Neural cell (in vitro differentiated cells): ENCODE data around the gene PIK3CA.

Experiments used
- EP300 ChIP-seq: fragments of 450-650 bp; conservative IDR thresholded peaks from 2 replicates; pipeline ENCODE4 v1.6.1; 2014; ENCODE audit warnings: antibody characterized with exemption, mild to moderate bottlenecking, moderate library complexity; ENCODE audit not compliant: poor library complexity, severe bottlenecking
- EZH2 ChIP-seq: fragments of 200-600, 300-800 bp; shearing (Covaris generic), sonication (generic); IDR thresholded peaks from 2 replicates; pipeline ENCODE4 v1.6.1; 2014; ENCODE audit warnings: antibody characterized with exemption, low read length, borderline replicate concordance, mild to moderate bottlenecking; ENCODE audit not compliant: insufficient read depth, poor library complexity, severe bottlenecking
- MXI1 ChIP-seq: fragments of 450-650 bp; conservative IDR thresholded peaks from 2 replicates; pipeline ENCODE4 v1.6.1; 2014; ENCODE audit warnings: antibody characterized with exemption, mild to moderate bottlenecking; ENCODE audit not compliant: poor library complexity, severe bottlenecking
- POLR2AphosphoS5 ChIP-seq: IDR thresholded peaks from 2 replicates; pipeline ENCODE4 v1.6.1; 2012
- RAD21 ChIP-seq: fragments of 450-650 bp; conservative IDR thresholded peaks from 2 replicates; pipeline ENCODE4 v1.6.1; 2014; ENCODE audit warnings: antibody characterized with exemption, mild to moderate bottlenecking, moderate library complexity
- SMC3 ChIP-seq: fragments of 450-650 bp; conservative IDR thresholded peaks from 2 replicates; pipeline ENCODE4 v1.6.1; 2014; ENCODE audit warnings: antibody characterized with exemption, mild to moderate bottlenecking, moderate library complexity; ENCODE audit not compliant: poor library complexity
- TAF1 ChIP-seq: IDR thresholded peaks from 2 replicates; pipeline ENCODE4 v1.6.1; 2012; ENCODE audit warnings: low read depth
- TF ChIP-seq, protein P1 (sequence below): fragments of 450-650 bp; IDR thresholded peaks from 2 replicates; pipeline ENCODE4 v1.5.1; 2014; ENCODE audit warnings: antibody characterized with exemption, mild to moderate bottlenecking, moderate library complexity; ENCODE audit not compliant: poor library complexity, severe bottlenecking
- TF ChIP-seq, protein P2 (sequence below): IDR thresholded peaks from 2 replicates; pipeline ENCODE4 v1.6.1; 2012; ENCODE audit warnings: borderline replicate concordance

DNA sequence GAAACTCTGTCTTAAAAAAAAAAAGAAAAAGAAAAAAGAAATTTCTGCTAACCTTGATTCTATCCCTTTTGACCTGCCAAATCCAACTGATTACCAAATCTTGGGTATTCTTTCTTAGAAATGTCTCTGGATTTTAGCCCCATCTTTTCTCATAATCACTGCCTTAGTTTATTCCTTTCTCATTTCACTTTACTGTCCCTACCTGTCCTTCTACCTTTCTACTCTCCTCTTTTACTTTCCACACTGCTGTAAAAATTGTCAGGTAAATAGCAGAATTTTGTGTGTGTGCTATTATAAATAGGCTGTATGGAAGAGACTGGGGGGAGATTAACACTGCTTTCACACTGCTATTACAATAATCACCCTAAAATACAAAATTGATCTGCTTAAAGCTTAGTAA is 16.7 kb downstream of the PIK3CA start:
- TF ChIP-seq, protein P1, sequence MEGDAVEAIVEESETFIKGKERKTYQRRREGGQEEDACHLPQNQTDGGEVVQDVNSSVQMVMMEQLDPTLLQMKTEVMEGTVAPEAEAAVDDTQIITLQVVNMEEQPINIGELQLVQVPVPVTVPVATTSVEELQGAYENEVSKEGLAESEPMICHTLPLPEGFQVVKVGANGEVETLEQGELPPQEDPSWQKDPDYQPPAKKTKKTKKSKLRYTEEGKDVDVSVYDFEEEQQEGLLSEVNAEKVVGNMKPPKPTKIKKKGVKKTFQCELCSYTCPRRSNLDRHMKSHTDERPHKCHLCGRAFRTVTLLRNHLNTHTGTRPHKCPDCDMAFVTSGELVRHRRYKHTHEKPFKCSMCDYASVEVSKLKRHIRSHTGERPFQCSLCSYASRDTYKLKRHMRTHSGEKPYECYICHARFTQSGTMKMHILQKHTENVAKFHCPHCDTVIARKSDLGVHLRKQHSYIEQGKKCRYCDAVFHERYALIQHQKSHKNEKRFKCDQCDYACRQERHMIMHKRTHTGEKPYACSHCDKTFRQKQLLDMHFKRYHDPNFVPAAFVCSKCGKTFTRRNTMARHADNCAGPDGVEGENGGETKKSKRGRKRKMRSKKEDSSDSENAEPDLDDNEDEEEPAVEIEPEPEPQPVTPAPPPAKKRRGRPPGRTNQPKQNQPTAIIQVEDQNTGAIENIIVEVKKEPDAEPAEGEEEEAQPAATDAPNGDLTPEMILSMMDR: no peak
- TF ChIP-seq, protein P2, sequence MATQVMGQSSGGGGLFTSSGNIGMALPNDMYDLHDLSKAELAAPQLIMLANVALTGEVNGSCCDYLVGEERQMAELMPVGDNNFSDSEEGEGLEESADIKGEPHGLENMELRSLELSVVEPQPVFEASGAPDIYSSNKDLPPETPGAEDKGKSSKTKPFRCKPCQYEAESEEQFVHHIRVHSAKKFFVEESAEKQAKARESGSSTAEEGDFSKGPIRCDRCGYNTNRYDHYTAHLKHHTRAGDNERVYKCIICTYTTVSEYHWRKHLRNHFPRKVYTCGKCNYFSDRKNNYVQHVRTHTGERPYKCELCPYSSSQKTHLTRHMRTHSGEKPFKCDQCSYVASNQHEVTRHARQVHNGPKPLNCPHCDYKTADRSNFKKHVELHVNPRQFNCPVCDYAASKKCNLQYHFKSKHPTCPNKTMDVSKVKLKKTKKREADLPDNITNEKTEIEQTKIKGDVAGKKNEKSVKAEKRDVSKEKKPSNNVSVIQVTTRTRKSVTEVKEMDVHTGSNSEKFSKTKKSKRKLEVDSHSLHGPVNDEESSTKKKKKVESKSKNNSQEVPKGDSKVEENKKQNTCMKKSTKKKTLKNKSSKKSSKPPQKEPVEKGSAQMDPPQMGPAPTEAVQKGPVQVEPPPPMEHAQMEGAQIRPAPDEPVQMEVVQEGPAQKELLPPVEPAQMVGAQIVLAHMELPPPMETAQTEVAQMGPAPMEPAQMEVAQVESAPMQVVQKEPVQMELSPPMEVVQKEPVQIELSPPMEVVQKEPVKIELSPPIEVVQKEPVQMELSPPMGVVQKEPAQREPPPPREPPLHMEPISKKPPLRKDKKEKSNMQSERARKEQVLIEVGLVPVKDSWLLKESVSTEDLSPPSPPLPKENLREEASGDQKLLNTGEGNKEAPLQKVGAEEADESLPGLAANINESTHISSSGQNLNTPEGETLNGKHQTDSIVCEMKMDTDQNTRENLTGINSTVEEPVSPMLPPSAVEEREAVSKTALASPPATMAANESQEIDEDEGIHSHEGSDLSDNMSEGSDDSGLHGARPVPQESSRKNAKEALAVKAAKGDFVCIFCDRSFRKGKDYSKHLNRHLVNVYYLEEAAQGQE: no peak
- TF ChIP-seq RAD21: no peak
- no peak for TF ChIP-seq EZH2
- no peak for TF ChIP-seq SMC3
- TF ChIP-seq TAF1: no peak
- TF ChIP-seq MXI1: no peak
- no peak for TF ChIP-seq POLR2AphosphoS5
- TF ChIP-seq EP300: no peak
